ENCODE data around the gene LIFR. TPM values are rescaled to one million over a fixed set of nuclear protein-coding genes. Genes with fewer than 3 reads are reported as not detected.

The LIFR gene
- total and polyA plus RNA-seq, 2 of the 4 experiments (the other 2 are of a cell fraction), result 1.9 to 10.4 TPM

- no peaks in the 10 kb centered on the region for H4K20me1 ChIP-seq (ENCODE audit: insufficient read depth, low read length)
- H3K9me1 ChIP-seq (ENCODE audit: insufficient read depth, low read length), result peaks cover 6% of the 10 kb centered on the region; the same call in 1 of the 2 replicates
- intact Hi-C loops (cut with micrococcal nuclease) (no loop called here), dilution Hi-C loops (cut with HindIII; ENCODE audit: low sequenced_read_pairs, unreplicated experiment) (no loop called here), in situ Hi-C loops (cut with MboI; ENCODE audit: low sequenced_read_pairs) (no loop called here)
- no peak overlapping the region for H4K91ac ChIP-seq (ENCODE audit: insufficient read depth, low read depth, low read length)
- no peak overlapping the region for H3K23ac ChIP-seq (ENCODE audit: low read depth, low read length)
- ChIA-PET POLR2A (ENCODE audit: unreplicated experiment) (no interaction called here), CTCF (no interaction called here)
- H2BK120ac ChIP-seq (ENCODE audit: low read depth, low read length), result no peak overlapping the region
- H3K4me2 ChIP-seq (ENCODE audit: low read depth, low read length), result no peak overlapping the region
- no peak overlapping the region for H2AK5ac ChIP-seq (ENCODE audit: low read depth, low read length)
- no peak overlapping the region for H2BK20ac ChIP-seq (ENCODE audit: low read depth, low read length)
- H3K27me3 ChIP-seq (ENCODE audit: control insufficient read depth, insufficient read depth, low read length), result peaks cover 2% of the 10 kb centered on the region; the same call in 1 of the 2 replicates
- no peaks in the 10 kb centered on the region for H3K36me3 ChIP-seq (ENCODE audit: control insufficient read depth, insufficient read depth, low read length)
- H3K4me1 ChIP-seq (ENCODE audit: control insufficient read depth, insufficient read depth, low read length), result peaks cover 6% of the 10 kb centered on the region; the same call in 1 of the 2 replicates
- H3K4me3 ChIP-seq (ENCODE audit: insufficient read depth, low read depth, low read length), result no peak overlapping the region
- 20% methylated on average over 1 of the region's 2 CpGs; no CpG with 5 or more reads in 1 of the 2 experiments for WGBS, 2 experiments (ENCODE audit: extremely low coverage in 2 of 2, insufficient read length in 1 of 2)
- no peaks in the 10 kb centered on the region for H3K9me3 ChIP-seq (ENCODE audit: control insufficient read depth, insufficient read depth, low read length)
- TF ChIP-seq CHD1 (IDR thresholded peaks at IDR 0.05; ENCODE audit: low read depth, low read length) (no peak), MAFK (IDR thresholded peaks at IDR 0.05; ENCODE audit: low read depth, low read length) (no peak), NFE2L2 (IDR thresholded peaks at IDR 0.05; ENCODE audit: low read depth, low read length) (no peak), RAD21 (IDR thresholded peaks at IDR 0.05; ENCODE audit: low read length) (no peak), RFX5 (IDR thresholded peaks at IDR 0.05; ENCODE audit: low read depth, low read length) (no peak), SMC3 (IDR thresholded peaks at IDR 0.05; ENCODE audit: low read depth, low read length) (no peak), ELK1 (IDR thresholded peaks at IDR 0.05; ENCODE audit: borderline replicate concordance, low read depth, low read length) (no peak), FOS (IDR thresholded peaks at IDR 0.05; ENCODE audit: low read depth, low read length) (no peak)
- H3K27ac ChIP-seq (ENCODE audit: insufficient read depth, low read length), result no peak overlapping the region
- no peak overlapping the region for H3K14ac ChIP-seq (replicated peaks; ENCODE audit: low read depth, low read length)
- DNase-seq, result no peak
- H3K79me1 ChIP-seq (ENCODE audit: low read depth in 1 of 2, low read length in 2 of 2), result no peaks in the 10 kb centered on the region
- peak; percentile 36 for ATAC-seq (ENCODE audit: low read depth)
- H2AFZ ChIP-seq (replicated peaks; ENCODE audit: low read length, poor library complexity), result no peak overlapping the region
- no peak overlapping the region for H4K8ac ChIP-seq (ENCODE audit: low read depth in 2 of 2, low read length in 2 of 2)
- no peak overlapping the region for H3K56ac ChIP-seq (ENCODE audit: extremely low read depth, insufficient read depth, low read length)
- no peak overlapping the region for H2BK5ac ChIP-seq (ENCODE audit: low read depth, low read length, poor library complexity, severe bottlenecking)
- H3K18ac ChIP-seq (ENCODE audit: low read depth, low read length), result no peak overlapping the region
- no TSS peak for BruUV-seq (replicated peaks)
- no peak overlapping the region for H2AK9ac ChIP-seq (replicated peaks; ENCODE audit: low read depth, low read length, poor library complexity)
- no peak overlapping the region for H4K5ac ChIP-seq (ENCODE audit: low read depth, low read length)
- H3K9ac ChIP-seq (ENCODE audit: low read depth, low read length), result no peak overlapping the region
- H2BK15ac ChIP-seq (ENCODE audit: low read depth, low read length), result no peak overlapping the region
- no peak overlapping the region for H3K4ac ChIP-seq (ENCODE audit: low read depth, low read length)
Measured at GRCh38 chr5:38590838-38591522, 34.5 kb upstream of the LIFR start.
